KOPT-K1 (cell line): ENCODE results near the gene TMEM253.

Experiments
- H3K27ac ChIP-seq: fragments of 200-600 bp; sonication (generic); 2 replicates; pipeline ENCODE4 v1.5.1; 2016; ENCODE audit warnings: antibody characterized with exemption, mild to moderate bottlenecking, low read depth, low read length; ENCODE audit not compliant: poor library complexity, severe bottlenecking
- H3K36me3 ChIP-seq: fragments of 200-600 bp; sonication (generic); 2 replicates; pipeline ENCODE4 v1.5.1; 2017; ENCODE audit warnings: antibody characterized with exemption, mild to moderate bottlenecking, low read length, moderate library complexity; ENCODE audit not compliant: insufficient read depth
- H3K9me3 ChIP-seq: fragments of 200-600 bp; sonication (generic); 2 replicates; pipeline ENCODE4 v1.5.1; 2017; ENCODE audit warnings: antibody characterized with exemption, low read length, mild to moderate bottlenecking; ENCODE audit not compliant: insufficient read depth, poor library complexity, severe bottlenecking

TMEM253 gene

GRCh38 chr14:21133901-21134300, 33.0 kb downstream of the TMEM253 start:
- Histone ChIP-seq H3K27ac (no peak overlapping the region), H3K9me3 (peaks cover 4% of the 10 kb centered on the region), H3K36me3 (no peaks in the 10 kb centered on the region)

GRCh38 chr14:21136024-21136423, 35.2 kb downstream of the TMEM253 start:
- peaks cover under 1% of the 10 kb centered on the region for H3K9me3 ChIP-seq
- no peaks in the 10 kb centered on the region for H3K36me3 ChIP-seq
- H3K27ac ChIP-seq = no peak overlapping the region

GRCh38 chr14:21142357-21142756, 41.5 kb downstream of the TMEM253 start:
- Histone ChIP-seq H3K36me3 (no peaks in the 10 kb centered on the region), H3K9me3 (peaks cover 15% of the 10 kb centered on the region), H3K27ac (no peak overlapping the region)

DNA sequence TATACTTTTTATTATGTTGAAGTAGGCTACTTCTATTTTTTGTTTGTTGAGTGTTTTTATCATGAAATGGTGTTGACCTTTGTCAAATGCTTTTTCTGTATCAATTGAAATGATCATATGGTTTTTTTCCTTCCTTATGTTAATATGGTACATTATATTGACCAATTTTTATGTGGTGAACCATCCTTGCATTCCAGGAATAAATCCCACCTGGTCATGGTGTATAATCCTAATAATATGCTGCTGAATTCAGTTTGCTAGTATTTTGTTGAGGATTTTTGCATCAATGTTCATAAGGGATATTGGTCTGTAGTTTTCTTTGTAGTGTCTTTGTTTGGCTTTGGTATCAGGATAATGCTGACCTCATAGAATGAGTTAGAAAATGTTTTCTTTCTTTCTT, 44.6 kb downstream of the TMEM253 start:
- no peaks in the 10 kb centered on the region for H3K36me3 ChIP-seq
- no peak overlapping the region for H3K27ac ChIP-seq
- H3K9me3 ChIP-seq = peaks cover 15% of the 10 kb centered on the region

DNA sequence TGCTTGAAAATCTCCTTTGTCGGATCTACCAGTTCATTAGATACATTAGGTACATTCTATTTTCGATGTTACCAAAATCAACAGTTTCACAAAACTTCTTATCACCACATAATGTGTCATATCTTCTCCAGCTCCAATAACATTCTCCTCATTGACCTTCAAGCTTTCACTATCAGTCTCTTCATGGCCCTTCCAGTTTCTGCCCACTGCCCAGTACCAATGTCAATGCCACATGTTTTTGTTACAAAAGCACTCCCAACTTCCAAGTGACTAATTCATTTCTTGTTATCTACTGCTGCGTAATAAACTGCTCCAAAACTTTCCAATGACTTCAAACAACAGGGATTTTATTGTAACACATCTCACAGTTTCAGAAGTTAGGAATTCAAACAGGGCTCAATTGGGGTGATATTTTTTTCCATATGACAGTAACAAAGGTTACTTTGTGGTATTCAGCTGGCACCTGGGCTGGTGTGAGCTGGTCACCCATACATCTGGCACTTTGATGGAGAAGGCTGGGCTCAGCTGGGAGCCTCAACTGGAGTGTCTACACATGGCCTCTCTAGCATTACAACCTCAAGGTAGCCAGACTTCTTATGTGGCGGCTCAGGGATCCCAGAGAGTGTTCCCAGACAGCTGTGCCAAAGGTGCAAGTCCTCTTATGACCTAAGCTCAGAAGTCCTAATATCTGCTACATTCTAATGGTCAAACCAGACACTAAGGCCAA, 48.9 kb downstream of the TMEM253 start:
- peaks cover 13% of the 10 kb centered on the region for H3K9me3 ChIP-seq
- H3K36me3 ChIP-seq = no peaks in the 10 kb centered on the region
- H3K27ac ChIP-seq = no peak overlapping the region
